ENCODE results near the gene TMIGD3.

TMIGD3 gene

GRCh38 chr1:111490220-111490619, 13.2 kb downstream of the TMIGD3 start:
- no peak overlapping the region for H4K91ac ChIP-seq (ENCODE audit: low read length)
- DNase-seq: no peak
- no peaks in the 10 kb centered on the region for H3K36me3 ChIP-seq (ENCODE audit: control insufficient read depth in 1 of 2, insufficient read depth in 2 of 2, low read depth in 1 of 2, low read length in 2 of 2)
- H2BK15ac ChIP-seq (ENCODE audit: low read depth, poor library complexity, severe bottlenecking): no peak overlapping the region
- no peak overlapping the region for H3K18ac ChIP-seq (ENCODE audit: low read depth in 1 of 2, low read length in 2 of 2)
- H3K27ac ChIP-seq (ENCODE audit: low read length, poor library complexity, severe bottlenecking): no peak overlapping the region
- H2AK5ac ChIP-seq (ENCODE audit: low read length, severe bottlenecking): no peak overlapping the region
- no peak overlapping the region for H4K8ac ChIP-seq (ENCODE audit: low read length)
- no peaks in the 10 kb centered on the region for H3K9me3 ChIP-seq (ENCODE audit: control insufficient read depth, low read length)
- no peak overlapping the region for H3K4me2 ChIP-seq (ENCODE audit: low read length, poor library complexity, severe bottlenecking)
- no peak overlapping the region for H2BK5ac ChIP-seq (ENCODE audit: low read depth, low read length, poor library complexity, severe bottlenecking)
- H3K4me1 ChIP-seq (ENCODE audit: control insufficient read depth, insufficient read depth, low read depth, low read length): no peaks in the 10 kb centered on the region
- no peak overlapping the region for H2BK120ac ChIP-seq (ENCODE audit: low read depth, low read length)
- no peak overlapping the region for H3K4ac ChIP-seq (ENCODE audit: low read depth in 1 of 2, low read length in 2 of 2)
- H2BK12ac ChIP-seq (ENCODE audit: low read length in 2 of 2): no peak overlapping the region
- H3K14ac ChIP-seq (ENCODE audit: low read length in 2 of 2): no peak overlapping the region
- no peak overlapping the region for H2AFZ ChIP-seq (ENCODE audit: low read depth, low read length)
- peaks cover 12% of the 10 kb centered on the region in 2 experiments for H3K27me3 ChIP-seq (ENCODE audit: control insufficient read depth in 1 of 2, insufficient read depth in 1 of 2, low read length in 2 of 2)
- H3K79me1 ChIP-seq (replicated peaks; ENCODE audit: low read length, poor library complexity, severe bottlenecking): no peaks in the 10 kb centered on the region
- H3K23ac ChIP-seq (ENCODE audit: low read length in 2 of 2): no peak overlapping the region
- no peak overlapping the region for H3K9ac ChIP-seq (ENCODE audit: low read length)
- 79% methylated on average over 3 of the region's 4 CpGs for WGBS
- H3K4me3 ChIP-seq (ENCODE audit: insufficient read depth in 1 of 2, low read depth in 1 of 2, low read length in 2 of 2): no peak overlapping the region

GRCh38 chr1:111489604-111490003, 13.8 kb downstream of the TMIGD3 start:
- H3K4me2 ChIP-seq (ENCODE audit: low read length, poor library complexity, severe bottlenecking): no peak overlapping the region
- no peak overlapping the region for H4K91ac ChIP-seq (ENCODE audit: low read length)
- H2BK120ac ChIP-seq (ENCODE audit: low read depth, low read length): no peak overlapping the region
- H2BK5ac ChIP-seq (ENCODE audit: low read depth, low read length, poor library complexity, severe bottlenecking): no peak overlapping the region
- no peak overlapping the region for H3K9ac ChIP-seq (ENCODE audit: low read length)
- no peaks in the 10 kb centered on the region for H3K4me1 ChIP-seq (ENCODE audit: control insufficient read depth, insufficient read depth, low read depth, low read length)
- H3K9me3 ChIP-seq (ENCODE audit: control insufficient read depth, low read length): no peaks in the 10 kb centered on the region
- WGBS: 61% methylated on average over 2 of the region's 4 CpGs
- H3K4me3 ChIP-seq (ENCODE audit: insufficient read depth in 1 of 2, low read depth in 1 of 2, low read length in 2 of 2): no peak overlapping the region
- H4K8ac ChIP-seq (ENCODE audit: low read length): no peak overlapping the region
- H2AFZ ChIP-seq (ENCODE audit: low read depth, low read length): no peak overlapping the region
- peak overlapping the region in 1 of 2 experiments; percentile 43 for H2BK12ac ChIP-seq (ENCODE audit: low read length in 2 of 2)
- H3K79me1 ChIP-seq (replicated peaks; ENCODE audit: low read length, poor library complexity, severe bottlenecking): no peaks in the 10 kb centered on the region
- H3K14ac ChIP-seq (ENCODE audit: low read length in 2 of 2): no peak overlapping the region
- H3K36me3 ChIP-seq (ENCODE audit: control insufficient read depth in 1 of 2, insufficient read depth in 2 of 2, low read depth in 1 of 2, low read length in 2 of 2): no peaks in the 10 kb centered on the region
- no peak overlapping the region for H3K27ac ChIP-seq (ENCODE audit: low read length, poor library complexity, severe bottlenecking)
- no peak overlapping the region for H3K18ac ChIP-seq (ENCODE audit: low read depth in 1 of 2, low read length in 2 of 2)
- H3K23ac ChIP-seq (ENCODE audit: low read length in 2 of 2): no peak overlapping the region
- H2AK5ac ChIP-seq (ENCODE audit: low read length, severe bottlenecking): no peak overlapping the region
- H2BK15ac ChIP-seq (ENCODE audit: low read depth, poor library complexity, severe bottlenecking): no peak overlapping the region
- H3K4ac ChIP-seq (ENCODE audit: low read depth in 1 of 2, low read length in 2 of 2): no peak overlapping the region
- DNase-seq: peak; percentile 58
- peaks cover 12% of the 10 kb centered on the region in 2 experiments for H3K27me3 ChIP-seq (ENCODE audit: control insufficient read depth in 1 of 2, insufficient read depth in 1 of 2, low read length in 2 of 2)

- Histone ChIP-seq H3K4me3 (ENCODE audit: insufficient read depth in 1 of 2, low read depth in 1 of 2, low read length in 2 of 2) (no peak overlapping the region), H3K36me3 (ENCODE audit: control insufficient read depth in 1 of 2, insufficient read depth in 2 of 2, low read depth in 1 of 2, low read length in 2 of 2) (no peaks in the 10 kb centered on the region), H4K91ac (ENCODE audit: low read length) (peak overlapping the region; percentile 44), H2BK5ac (ENCODE audit: low read depth, low read length, poor library complexity, severe bottlenecking) (no peak overlapping the region), H3K23ac (ENCODE audit: low read length in 2 of 2) (no peak overlapping the region), H2BK120ac (ENCODE audit: low read depth, low read length) (no peak overlapping the region), H3K4me2 (ENCODE audit: low read length, poor library complexity, severe bottlenecking) (no peak overlapping the region), H3K9me3 (ENCODE audit: control insufficient read depth, low read length) (no peaks in the 10 kb centered on the region), H3K14ac (ENCODE audit: low read length in 2 of 2) (no peak overlapping the region), H2AFZ (ENCODE audit: low read depth, low read length) (no peak overlapping the region), H2BK12ac (ENCODE audit: low read length in 2 of 2) (no peak overlapping the region), H3K4me1 (ENCODE audit: control insufficient read depth, insufficient read depth, low read depth, low read length) (no peaks in the 10 kb centered on the region), H3K27ac (ENCODE audit: low read length, poor library complexity, severe bottlenecking) (no peak overlapping the region), H4K8ac (ENCODE audit: low read length) (no peak overlapping the region), H3K4ac (ENCODE audit: low read depth in 1 of 2, low read length in 2 of 2) (no peak overlapping the region), H3K18ac (ENCODE audit: low read depth in 1 of 2, low read length in 2 of 2) (no peak overlapping the region), H2AK5ac (ENCODE audit: low read length, severe bottlenecking) (no peak overlapping the region), H3K79me1 (replicated peaks; ENCODE audit: low read length, poor library complexity, severe bottlenecking) (no peaks in the 10 kb centered on the region), H3K27me3 (ENCODE audit: control insufficient read depth in 1 of 2, insufficient read depth in 1 of 2, low read length in 2 of 2) (peaks cover 7 to 12% of the 10 kb centered on the region in 2 experiments), H2BK15ac (ENCODE audit: low read depth, poor library complexity, severe bottlenecking) (no peak overlapping the region), H3K9ac (ENCODE audit: low read length) (no peak overlapping the region)
- WGBS: 95% methylated on average over 6 of the region's 9 CpGs
- DNase-seq: no peak
These were observed 14.8 kb downstream of the TMIGD3 start for GRCh38 chr1:111488669-111489068.

GRCh38 chr1:111487133-111487532, 16.3 kb downstream of the TMIGD3 start:
- Histone ChIP-seq H3K36me3 (ENCODE audit: control insufficient read depth in 1 of 2, insufficient read depth in 2 of 2, low read depth in 1 of 2, low read length in 2 of 2) (no peaks in the 10 kb centered on the region), H3K27me3 (ENCODE audit: control insufficient read depth in 1 of 2, insufficient read depth in 1 of 2, low read length in 2 of 2) (peaks cover 5 to 12% of the 10 kb centered on the region in 2 experiments), H3K14ac (ENCODE audit: low read length in 2 of 2) (no peak overlapping the region), H3K9ac (ENCODE audit: low read length) (no peak overlapping the region), H3K23ac (ENCODE audit: low read length in 2 of 2) (no peak overlapping the region), H2BK5ac (ENCODE audit: low read depth, low read length, poor library complexity, severe bottlenecking) (no peak overlapping the region), H3K4ac (ENCODE audit: low read depth in 1 of 2, low read length in 2 of 2) (no peak overlapping the region), H3K4me1 (ENCODE audit: control insufficient read depth, insufficient read depth, low read depth, low read length) (no peaks in the 10 kb centered on the region), H3K4me3 (ENCODE audit: insufficient read depth in 1 of 2, low read depth in 1 of 2, low read length in 2 of 2) (no peak overlapping the region), H4K8ac (ENCODE audit: low read length) (no peak overlapping the region), H3K9me3 (ENCODE audit: control insufficient read depth, low read length) (no peaks in the 10 kb centered on the region), H2BK15ac (ENCODE audit: low read depth, poor library complexity, severe bottlenecking) (no peak overlapping the region), H3K4me2 (ENCODE audit: low read length, poor library complexity, severe bottlenecking) (no peak overlapping the region), H3K27ac (ENCODE audit: low read length, poor library complexity, severe bottlenecking) (no peak overlapping the region), H2AFZ (ENCODE audit: low read depth, low read length) (no peak overlapping the region), H2AK5ac (ENCODE audit: low read length, severe bottlenecking) (no peak overlapping the region), H3K79me1 (replicated peaks; ENCODE audit: low read length, poor library complexity, severe bottlenecking) (no peaks in the 10 kb centered on the region), H2BK12ac (ENCODE audit: low read length in 2 of 2) (no peak overlapping the region), H3K18ac (ENCODE audit: low read depth in 1 of 2, low read length in 2 of 2) (no peak overlapping the region), H4K91ac (ENCODE audit: low read length) (no peak overlapping the region), H2BK120ac (ENCODE audit: low read depth, low read length) (no peak overlapping the region)
- 96% methylated on average over 6 of the region's 6 CpGs for WGBS
- DNase-seq: no peak

Measured in mesenchymal stem cell (in vitro differentiated cells and primary cell).